GM11168 (cell line): ENCODE results near the gene HNRNPUL1.

ENCODE experiments used
- in situ Hi-C: fragments of 300-500 bp; cut with MboI; formaldehyde crosslinking; loops from one replicate; pipeline ENCODE4 v1.12.0; 2022; ENCODE audit warnings: low sequenced_read_pairs; ENCODE audit not compliant: unreplicated experiment

The HNRNPUL1 gene

DNA sequence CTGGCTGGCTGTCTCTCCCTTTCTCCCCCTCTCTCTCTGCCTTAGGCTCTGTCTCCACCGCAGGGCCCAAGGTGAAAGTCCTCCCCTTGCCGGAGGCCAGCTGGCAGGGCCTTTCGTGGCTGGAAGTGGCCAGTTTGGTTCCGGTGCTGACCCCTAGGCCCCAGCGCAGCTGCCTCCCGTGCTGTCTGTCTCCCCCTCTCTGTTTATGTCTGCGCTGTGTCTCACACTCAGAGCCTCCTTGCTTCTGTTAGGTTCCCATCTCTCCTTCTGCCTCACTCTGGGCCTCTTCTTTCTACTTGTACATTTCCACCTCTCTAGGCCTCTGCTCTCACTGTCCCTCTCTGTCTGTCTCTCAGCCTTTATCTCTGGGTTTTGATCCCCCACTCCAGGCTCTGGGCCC lies 58.9 kb downstream of the HNRNPUL1 start:
- in situ Hi-C loops = no loop called here

DNA sequence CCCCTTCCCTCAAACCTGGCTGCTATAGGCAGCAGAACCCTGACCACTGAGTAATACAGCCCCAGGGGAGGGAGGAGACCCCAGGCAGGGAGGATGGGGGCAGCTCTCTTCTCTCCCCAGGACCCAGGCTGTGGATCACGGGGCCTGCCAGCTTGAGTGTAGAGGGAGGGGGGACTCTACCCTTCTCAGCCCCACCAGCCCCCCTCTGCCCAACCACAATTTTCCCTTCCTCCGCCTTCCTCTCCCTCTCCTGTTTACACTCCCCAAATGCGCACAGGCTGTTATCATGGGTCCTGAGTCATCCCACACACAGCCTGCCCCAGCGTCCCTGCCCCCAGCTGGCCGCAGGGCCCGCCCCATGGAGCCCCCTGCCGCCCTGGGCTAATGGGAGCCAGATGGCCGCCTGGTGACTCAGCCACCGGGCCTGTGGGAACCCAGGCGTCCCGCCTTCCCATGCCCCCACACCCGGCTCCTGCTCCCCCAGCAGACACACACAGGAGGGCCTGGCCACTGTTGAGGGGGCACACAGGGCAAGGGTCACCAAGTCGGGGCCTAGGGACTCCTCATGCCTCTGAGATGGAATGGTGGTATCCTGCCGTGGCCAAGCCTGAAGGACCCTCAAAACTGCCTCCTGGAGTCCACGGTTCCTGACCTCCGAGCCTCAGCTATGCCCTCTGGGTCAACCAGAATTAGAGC lies 59.4 kb downstream of the HNRNPUL1 start:
- in situ Hi-C loops = no loop called here

DNA sequence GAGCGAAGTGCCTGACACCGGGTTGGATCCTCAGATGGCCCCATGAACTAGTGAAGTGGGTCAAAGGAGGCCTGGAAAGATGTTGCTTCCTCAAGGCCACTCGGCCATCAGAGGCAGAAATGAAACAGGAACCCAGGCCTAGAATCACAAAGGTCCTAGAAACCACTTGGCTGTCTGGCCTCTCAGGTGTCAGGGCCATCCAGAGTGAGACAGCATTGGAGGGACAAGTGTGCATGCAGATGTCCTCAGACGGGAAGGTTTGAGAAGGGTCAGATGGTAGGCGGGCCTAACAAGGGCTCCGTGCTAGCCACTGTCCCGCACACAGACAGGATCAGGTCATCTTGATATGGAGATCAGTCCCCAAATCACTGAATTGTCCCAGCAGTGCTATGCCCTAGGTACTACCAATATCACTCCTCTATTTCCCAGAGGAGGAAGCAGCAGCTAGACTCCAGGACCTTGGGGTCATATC lies 60.1 kb downstream of the HNRNPUL1 start:
- in situ Hi-C loops = no loop called here

DNA sequence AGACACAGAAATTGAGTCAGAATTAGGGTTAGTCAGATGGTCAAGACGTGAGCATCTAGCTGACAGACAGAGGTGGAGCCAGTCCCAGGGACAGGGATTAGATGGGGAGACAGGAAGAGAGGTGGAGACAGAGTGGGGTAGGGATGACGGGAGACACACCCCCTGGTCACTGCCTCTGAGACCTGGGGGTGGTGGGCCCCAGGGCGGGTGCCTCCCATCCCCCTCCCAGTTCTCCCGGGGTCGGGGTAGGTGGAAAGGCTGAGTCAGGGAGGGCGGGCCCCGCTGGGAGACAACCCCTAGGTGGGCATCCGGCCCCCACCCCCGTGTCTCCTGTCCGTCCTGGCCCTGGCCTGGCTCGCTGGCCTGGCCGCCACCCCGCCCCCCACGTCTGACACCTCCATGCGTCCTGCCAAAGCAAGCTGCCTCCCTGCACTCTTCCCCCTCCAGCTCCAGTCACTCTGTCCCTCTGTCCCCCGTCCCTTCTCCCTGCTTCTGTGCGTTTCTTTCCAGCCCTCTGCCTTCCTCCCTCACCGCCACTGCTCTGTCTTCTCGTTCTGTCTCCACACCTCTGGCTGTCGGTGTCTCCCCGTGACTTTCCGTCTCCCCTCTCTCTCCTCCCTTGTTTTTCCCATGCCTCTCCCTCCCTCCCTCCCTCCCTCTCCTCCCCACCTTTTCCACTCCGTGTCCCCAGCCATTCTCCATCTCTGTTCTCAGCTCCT lies 60.9 kb downstream of the HNRNPUL1 start:
- in situ Hi-C loops = no loop called here

DNA sequence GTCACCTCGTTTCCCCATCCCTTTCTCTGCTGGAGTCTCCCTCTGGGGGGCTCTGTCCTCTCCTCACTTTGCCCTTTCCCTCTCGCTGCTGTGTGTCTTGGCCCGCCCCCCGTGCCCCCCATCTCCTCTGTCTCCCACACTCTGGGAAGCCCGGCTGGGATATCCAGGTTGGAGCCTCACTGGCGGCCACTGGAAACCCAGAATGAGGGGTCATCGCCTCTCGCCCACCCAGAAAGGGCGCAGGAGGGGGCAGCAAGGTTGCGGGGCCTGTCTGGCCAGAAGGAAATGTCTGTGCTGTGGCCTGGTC lies 61.4 kb downstream of the HNRNPUL1 start:
- in situ Hi-C loops = no loop called here

DNA sequence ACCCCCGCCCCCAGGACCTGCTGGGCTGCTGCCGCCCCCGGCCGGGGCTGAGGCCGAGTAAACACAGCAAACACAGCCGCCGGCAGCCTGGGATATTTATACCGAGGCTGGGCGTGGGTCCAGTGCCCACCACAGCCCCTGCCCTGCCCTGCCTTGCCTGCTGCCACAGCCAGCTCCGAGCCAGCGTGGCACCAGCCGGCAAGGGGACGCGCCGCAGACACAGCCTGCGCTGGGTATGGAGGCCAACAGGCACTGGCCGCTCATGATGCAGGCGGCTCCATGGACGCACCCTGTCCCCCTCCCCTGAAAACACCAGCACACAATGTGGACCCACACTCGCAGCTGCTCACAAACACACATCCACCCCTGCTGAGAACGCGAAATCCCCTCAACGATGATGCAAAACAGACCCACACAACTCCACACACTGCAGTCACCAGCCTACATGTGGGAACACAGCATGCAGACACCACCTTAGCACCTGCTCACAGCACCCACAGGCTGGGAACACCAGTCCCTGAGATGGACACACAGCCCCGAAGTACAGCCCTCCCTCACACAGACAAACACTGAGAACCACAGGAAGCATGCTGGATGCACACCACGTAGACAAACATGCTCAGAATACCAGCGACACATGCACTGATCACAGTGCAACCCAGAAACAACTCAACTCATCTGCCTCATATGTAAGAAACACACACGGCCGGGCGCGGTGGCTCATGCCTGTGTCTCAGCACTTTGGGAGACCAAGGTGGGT lies 62.0 kb downstream of the HNRNPUL1 start:
- in situ Hi-C loops = no loop called here

DNA sequence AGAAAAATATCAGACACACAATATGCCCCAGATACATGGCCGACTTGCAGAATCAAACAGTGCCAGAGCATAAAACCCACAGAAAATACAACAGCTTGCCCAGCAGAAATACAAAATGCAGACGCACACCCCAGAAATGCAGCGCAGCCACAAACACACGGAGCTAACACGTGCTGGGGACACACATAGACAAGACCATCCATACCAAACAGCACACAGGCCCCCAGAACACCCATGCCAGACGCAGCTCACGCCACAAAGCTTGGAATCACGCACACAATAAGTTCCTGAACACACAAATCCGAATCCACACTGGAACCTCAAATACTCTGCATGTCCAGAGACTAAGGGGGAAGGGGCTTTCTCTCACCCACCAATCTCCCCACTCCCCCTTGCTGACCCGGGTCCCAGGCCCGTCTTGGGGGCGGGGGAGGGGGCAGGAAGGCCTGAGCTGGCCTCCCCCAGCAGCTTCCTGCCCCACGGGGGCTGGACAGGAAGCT lies 63.0 kb downstream of the HNRNPUL1 start:
- in situ Hi-C loops = no loop called here

DNA sequence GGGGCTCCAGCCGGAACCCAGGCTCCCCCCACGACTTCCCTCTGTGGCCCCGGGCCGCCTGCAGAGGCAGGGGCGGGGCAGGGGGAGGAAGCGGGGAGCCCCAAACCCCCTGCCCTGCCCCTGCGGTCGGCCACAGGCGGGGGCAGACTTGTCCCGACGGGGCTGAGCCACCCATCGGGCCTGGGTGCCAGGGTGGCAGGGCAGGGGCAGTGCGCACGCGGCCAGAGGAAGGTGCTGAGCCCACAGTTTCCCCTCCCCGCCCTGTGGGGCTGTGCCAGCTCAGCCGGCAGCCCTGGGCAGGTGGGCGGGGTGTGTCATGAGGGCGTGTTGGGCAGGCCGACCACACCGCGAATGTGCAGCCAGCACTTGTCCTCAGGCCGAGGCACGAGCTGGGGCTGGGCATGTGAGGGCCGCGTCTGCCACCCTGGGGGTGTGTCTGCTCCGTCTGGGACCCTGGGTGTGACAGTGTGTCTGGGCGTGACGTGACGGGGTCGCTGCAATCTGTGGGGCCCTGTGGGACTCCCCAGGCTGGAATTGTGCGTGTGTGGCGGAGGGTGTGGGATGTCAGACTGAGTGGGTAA lies 63.5 kb downstream of the HNRNPUL1 start:
- in situ Hi-C loops = no loop called here

DNA sequence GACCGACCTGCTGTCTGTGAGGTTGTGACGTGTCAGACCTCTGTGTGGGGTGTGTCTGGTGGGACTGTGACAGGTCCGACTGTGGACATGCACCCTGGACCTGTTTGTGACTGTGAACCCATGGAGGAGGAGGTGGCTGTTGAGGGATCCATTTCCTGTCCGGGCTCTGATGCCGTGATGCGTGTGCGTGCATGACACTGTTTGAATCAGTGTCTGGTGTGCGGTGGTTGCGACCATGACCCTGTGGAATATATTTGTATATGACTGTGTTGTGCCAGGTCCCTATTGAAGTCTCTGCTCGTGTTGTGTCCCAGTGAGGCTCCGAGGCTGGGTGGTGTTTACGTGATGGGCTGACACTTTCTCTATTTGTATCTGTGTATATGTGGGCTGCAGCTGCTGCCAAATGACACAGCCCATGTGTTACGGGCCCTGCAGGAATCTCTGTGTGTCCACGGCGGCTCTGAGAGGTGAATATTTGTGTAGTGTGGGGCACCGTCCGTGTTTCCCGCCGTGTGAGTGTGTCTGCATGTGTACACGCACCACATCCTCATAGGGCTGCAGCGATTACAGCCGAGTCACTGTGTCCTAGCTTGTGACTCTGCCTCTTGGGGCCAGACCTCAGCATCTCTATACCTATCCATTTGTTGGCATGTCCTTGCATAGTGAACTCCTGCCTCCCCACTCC lies 64.1 kb downstream of the HNRNPUL1 start:
- in situ Hi-C loops = no loop called here

DNA sequence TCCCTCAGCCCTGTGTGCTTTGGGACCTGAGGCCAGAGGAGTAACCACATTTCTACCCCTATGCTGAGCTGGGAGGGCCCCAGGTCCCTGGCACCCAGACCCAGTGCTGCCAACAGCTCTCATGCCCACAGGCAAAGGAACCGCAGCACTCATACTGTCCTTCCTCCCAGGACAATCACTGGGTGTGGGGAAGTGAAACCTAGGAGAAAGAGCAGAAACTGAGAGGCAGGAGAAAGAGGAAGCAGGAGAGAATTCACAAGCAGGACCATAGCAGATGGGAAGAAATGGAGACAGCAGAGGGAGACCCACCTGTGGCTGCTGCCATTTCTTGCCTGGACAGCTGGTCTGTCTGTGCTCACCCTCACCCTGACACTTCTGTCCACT lies 64.7 kb downstream of the HNRNPUL1 start:
- in situ Hi-C loops = no loop called here

DNA sequence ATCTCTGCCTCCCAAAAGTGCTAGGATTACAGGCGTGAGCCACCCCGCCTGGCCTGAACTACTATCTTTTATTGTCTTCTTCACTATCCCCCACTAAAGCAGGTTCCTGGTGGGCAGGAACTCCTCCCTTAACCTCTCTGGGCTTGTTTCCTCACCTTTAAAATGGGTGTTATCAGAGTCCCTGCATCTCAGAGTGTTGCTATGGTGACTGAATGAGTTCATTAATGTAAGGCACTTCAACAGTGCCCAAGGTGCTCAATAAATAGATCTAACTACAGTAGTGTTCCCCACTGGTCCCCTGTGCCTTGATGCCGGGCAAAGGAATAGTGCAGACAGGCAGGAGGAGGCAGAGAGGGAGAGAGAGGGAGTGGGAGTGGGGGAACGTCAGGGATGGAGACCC lies 66.3 kb downstream of the HNRNPUL1 start:
- in situ Hi-C loops = no loop called here

DNA sequence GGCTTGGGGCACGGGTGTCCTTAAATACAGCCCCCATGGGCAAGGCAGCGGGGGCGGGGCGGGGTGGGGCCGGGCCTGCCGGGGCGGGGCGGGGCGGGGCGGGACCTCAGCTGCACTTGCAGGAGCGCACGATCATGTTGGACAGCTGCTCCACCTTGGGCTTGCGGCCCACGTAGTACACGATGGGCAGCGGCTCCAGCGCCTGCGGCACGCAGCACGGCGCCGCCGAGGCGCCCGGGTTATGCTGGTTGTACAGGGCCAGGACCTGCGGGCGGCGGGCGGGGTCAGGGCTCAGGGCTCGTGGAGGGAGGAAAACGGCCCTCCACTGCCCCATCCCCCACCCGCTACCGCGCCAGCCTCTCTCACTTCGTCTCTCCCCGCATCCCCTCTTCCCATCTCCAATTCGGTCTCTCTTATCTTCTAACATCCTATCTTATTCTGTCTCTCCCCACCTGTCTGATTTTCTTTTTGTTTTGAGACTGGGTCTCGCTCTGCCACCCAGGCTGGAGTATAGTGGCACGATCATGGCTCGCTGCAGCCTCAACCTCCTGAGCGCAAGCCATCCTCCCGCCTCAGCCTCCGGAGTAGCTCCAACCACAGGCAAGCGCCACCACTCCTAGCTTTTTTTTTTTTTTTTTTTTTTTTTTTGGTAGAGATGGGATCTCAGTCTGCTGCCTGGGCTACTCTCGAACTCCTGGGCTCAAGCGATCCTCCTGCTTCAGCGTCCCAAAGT lies 66.9 kb downstream of the HNRNPUL1 start:
- in situ Hi-C loops = no loop called here

DNA sequence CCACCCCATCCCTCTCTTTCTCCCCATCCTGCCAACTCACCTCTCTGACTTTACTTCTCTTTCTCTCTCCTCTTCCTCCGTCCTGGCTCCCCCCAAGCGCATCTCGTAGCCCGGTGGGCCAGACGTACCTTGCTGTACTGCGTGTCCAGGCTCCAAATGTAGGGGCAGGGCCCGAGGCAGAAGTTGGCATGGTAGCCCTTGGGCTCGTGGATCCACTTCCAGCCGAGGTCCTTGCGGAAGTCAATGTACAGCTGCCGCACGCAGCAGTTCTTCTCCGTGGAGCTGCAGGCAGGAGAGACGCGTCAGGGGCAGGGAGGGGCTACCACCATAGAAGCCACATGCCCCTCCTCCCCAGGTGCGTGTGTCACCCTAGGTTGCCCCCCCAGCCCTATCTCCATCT lies 67.8 kb downstream of the HNRNPUL1 start:
- in situ Hi-C loops = no loop called here

DNA sequence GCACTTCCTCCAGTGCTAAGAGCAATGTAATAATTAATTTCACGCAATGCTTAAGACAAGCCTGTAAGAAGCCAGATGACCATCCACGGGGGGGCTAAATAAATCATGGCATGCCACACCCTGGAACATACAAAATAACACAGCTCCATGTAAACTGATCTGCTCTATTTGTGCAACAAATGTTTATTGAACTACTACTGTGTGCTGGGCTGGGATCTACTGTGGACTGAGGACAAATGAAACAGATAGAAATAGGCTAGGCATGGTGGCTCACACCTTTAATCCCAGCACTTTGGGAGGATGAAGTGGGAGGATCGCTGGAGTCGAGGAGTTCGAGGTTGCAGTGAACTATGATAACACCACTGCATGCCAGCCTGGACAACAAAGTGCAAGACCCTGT lies 68.3 kb downstream of the HNRNPUL1 start:
- in situ Hi-C loops = no loop called here

DNA sequence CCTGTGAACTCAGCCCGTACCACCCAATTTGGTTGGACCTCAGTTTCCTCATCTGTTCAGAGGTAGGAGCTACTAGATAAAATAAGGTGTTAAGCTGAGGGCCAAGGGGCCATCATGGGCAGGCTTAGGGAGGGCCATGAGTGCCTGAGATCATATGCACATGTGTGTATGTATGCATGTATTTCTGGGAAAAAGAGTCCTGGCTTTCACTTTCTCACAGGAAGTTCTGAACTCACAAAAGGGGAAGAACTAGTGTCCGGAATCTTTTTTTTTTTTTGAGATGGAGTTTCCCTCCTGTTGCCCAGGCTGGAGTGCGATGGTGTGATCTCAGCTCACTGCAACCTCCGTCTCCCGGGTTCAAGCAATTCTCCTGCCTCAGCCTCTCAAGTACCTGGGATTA lies 70.6 kb downstream of the HNRNPUL1 start:
- in situ Hi-C loops = no loop called here

DNA sequence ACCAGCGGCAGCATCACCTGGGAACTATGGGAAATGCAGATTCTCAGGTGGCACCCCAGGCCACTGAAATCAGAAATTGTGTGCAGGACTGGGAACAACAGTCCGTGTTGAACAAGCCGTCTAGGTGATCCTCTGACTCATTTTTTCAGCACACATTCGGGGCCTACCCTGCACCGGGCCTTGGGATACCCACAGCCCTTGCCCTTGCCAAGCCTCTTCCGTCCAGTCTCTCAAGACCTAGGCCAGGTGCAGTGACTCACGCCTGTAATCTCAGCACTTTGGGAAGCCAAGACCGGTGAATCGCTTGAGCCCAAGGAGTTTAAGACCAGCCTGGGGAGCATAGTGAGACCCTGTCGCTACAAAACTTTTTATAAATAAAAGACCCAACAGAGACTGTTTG lies 71.3 kb downstream of the HNRNPUL1 start:
- in situ Hi-C loops = no loop called here

DNA sequence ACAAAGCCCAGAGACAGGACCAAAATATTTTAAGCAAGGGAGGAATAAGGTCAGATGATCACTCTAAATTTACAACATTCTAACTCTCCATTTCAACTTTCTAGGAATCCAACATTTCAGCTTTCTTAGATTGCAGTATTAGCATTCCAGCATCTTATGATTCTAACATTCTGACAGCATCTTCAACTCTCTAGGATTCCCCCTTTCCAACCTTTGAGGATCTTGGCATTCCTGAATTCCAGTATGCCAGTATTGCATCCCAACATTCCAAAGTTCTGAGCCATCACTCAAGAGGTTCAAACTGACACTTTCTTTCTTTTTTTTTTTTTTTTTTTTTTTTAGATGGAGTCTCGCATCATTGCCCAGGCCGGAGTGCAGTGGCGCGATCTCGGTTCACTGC lies 75.8 kb downstream of the HNRNPUL1 start:
- in situ Hi-C loops = no loop called here

DNA sequence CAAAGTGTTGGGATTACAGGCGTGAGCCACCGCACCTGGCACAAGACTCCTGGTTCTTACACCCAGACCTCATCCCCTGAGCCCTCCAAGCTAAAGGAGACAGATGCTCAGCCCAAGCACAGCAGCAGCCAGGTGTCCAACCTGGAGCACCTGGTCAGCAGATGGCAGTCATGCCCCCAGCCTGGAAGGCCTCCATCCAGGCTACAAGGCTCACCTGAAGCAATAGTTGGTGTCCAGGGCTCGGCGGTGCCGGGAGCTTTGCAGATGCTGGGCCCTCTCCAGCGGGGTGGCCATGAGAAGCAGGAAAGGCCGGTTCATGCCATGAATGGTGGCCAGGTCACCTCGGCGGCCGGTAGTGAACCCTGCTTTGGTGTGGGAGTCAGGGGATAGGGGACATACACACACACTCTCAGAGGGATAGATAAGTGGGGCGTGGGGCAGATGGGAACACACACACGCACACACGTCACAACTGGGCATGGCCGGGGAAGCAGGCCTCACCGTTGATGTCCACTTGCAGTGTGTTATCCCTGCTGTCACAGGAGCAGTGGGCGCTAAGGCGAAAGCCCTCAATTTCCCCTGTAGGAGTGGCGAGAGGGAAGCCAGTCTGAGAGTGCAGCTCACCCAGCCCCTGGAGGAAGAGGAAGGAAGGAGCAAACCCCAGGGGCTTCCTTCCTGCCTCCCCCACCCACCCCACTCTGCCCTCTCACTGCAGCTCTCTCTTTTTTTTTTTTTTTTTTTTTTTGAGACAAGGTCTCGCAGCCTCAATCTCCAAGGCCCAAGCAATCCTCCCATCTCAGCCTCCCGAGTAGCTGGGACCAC lies 77.7 kb downstream of the HNRNPUL1 start:
- in situ Hi-C loops = no loop called here

DNA sequence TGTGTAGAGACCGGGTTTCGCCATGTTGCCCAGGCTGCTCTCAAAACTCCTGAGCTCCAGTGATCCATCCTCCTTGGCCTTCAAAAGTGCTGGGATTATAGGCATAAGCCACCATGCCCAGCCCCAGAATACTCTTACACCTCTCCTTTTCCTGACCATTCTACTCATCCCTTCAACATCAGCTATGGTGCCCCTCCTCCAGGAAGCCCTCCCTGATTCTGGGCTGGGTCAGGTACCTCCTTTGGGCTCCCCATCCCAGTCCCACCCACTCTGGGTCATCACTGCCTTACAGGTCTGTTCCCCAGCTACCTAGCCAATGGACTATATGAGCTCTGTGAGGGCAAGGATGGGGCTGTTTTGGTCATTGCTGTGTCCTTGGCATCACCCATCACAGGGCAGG lies 80.0 kb downstream of the HNRNPUL1 start:
- in situ Hi-C loops = no loop called here
